GM12872 (cell line): ENCODE measurements around the gene PALLD.

ENCODE experiments used
- TF ChIP-seq, protein P1 (sequence below): IDR thresholded peaks from 3 replicates; pipeline ENCODE4 v1.5.1; 2011; ENCODE audit warnings: low read depth, mild to moderate bottlenecking, low read length, moderate library complexity; ENCODE audit not compliant: insufficient read depth

Gene PALLD

DNA sequence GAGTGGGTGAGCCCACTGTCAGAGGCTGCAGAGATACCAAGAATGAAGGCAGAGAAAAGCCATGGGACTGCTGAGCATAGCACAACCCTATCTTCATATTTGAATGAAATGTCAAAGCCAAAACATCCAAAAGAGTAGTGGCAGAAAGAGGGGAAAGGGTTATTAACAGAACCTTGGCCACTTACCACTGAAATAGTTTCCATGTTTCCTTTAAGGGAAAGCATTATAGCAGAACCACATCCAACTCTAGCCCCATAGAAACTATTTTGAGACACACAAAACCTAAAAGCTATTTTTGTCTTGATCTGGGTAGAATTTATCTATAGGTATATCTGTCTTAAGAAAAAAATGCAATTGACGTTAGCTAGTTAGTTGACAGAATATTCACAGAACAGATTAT lies 373.2 kb downstream of the PALLD start:
- TF ChIP-seq, protein P1, sequence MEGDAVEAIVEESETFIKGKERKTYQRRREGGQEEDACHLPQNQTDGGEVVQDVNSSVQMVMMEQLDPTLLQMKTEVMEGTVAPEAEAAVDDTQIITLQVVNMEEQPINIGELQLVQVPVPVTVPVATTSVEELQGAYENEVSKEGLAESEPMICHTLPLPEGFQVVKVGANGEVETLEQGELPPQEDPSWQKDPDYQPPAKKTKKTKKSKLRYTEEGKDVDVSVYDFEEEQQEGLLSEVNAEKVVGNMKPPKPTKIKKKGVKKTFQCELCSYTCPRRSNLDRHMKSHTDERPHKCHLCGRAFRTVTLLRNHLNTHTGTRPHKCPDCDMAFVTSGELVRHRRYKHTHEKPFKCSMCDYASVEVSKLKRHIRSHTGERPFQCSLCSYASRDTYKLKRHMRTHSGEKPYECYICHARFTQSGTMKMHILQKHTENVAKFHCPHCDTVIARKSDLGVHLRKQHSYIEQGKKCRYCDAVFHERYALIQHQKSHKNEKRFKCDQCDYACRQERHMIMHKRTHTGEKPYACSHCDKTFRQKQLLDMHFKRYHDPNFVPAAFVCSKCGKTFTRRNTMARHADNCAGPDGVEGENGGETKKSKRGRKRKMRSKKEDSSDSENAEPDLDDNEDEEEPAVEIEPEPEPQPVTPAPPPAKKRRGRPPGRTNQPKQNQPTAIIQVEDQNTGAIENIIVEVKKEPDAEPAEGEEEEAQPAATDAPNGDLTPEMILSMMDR, result no peak

DNA sequence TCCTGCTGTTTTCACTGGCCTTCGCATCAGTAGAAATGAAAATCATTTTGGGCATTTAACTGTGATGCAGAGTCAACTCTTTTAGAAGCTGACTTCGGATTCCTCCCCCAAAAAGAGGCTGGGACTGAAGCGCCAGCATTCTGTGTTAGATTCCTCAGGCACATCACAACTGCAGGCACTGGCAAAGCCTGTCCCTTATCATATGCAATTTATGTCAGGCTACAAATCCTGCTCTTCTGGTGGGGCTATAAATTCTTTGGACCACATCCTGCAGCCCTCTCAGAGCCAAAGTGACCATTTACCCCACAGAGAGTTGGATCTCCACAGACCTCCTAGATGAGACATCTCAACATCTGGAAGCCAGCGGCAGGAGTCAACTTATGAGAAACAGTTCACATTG lies 374.8 kb downstream of the PALLD start:
- TF ChIP-seq, protein P1, result no peak

DNA sequence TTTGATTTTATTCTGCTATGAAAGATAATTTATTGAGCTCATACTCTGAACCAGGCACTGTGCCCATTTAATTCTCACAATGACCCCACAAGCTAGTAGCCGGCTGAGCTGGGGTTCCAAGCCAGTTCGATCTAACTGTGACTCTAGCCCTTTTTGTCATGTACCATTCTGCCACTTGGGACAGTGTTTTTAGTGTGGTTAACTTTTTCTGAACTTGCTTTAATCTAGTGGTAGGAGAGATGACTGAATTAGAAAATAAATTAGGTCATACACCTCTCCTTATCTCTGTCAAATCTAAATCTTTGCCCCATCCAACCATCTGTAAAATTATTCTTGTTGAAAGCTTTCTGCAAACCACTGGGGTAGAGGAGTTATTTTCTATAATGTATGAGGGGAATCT lies 377.2 kb downstream of the PALLD start:
- TF ChIP-seq, protein P1, result no peak

DNA sequence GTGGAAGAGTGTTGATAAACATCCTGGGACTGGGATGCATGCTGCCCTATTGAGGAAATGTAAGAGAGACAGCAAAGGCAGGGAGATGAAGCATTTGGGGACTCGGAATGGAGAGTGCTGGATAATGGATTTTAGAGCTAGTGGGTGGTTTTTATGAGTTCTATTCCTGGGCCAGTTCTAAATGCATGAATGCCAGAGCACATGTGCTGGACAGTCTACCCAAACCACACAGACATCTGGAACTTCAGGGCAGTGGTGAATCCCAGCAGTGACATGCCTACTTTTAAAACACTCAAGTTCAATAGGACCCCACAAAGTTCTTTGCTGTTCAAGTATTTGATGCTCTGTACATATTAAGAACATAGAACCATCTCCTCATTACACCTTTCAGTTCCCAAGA lies 379.3 kb downstream of the PALLD start:
- TF ChIP-seq, protein P1, result no peak

DNA sequence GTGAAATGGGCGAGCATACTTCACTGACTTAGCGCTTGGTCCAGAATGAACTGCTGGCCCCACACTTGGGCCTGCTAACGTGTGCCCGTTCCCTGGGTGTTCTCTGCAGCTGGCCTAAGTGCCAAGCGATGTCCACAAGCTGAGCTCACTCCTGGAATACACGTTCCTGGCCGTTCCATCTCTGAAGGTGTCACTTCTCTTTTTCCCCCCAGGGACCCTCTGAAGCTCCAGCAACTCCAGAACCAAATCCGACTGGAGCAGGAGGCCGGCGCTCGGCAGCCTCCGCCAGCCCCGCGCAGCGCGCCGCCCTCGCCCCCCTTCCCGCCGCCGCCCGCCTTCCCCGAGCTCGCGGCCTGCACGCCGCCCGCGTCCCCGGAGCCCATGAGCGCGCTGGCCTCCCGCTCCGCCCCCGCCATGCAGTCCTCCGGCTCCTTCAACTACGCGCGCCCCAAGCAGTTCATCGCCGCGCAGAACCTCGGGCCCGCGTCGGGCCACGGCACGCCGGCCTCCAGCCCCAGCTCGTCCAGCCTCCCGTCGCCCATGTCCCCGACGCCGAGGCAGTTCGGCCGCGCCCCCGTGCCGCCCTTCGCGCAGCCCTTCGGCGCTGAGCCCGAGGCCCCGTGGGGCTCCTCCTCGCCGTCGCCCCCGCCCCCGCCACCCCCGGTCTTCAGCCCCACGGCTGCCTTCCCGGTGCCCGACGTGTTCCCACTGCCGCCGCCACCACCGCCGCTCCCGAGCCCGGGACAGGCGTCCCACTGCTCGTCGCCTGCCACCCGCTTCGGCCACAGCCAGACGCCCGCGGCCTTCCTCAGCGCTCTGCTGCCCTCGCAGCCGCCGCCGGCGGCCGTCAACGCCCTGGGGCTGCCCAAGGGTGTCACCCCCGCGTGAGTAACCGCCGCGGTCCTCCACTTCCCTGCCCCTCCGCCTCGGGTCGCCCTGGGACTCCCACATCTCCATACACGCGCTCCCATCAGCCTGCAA lies 380.9 kb downstream of the PALLD start:
- TF ChIP-seq, protein P1, result no peak

DNA sequence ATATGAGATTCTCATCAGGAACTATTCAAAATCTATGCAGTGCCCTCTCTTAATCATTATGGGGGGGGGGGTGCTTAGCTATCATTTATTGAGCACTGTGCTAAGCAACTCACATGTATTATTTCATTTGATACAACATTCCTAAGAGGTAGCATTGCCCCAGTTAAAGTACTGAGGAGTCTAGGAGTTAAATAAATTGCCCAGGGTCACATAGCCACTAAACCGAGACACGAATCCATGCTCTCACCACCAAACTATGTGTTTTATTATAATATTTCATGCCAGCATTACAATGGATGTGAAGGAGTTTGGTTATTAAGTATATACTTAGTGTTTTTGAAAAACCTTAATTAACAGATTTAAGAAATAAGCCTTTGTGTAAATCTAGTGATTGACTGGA lies 381.8 kb downstream of the PALLD start:
- TF ChIP-seq, protein P1, result no peak

DNA sequence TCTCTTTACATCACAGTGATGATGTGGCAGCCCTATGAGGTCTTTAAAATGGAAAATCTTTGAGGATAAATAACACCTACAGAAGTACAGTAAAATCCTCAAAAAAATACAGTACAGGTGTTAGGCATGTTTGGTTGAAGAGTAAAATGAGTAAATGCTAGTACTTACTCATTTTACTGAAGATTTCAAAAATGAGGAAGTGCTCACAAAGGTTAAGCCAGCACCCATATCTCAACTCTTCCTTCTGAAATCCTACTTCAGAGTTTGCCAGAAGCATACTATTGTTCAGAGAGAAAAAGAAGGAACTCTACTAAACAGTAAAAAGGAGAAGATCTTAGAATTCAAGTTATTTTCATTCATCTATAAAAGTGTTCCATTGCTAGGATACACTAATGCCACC lies 382.3 kb downstream of the PALLD start:
- TF ChIP-seq, protein P1, result no peak
